HepG2 (cell line): Measurements from ENCODE around the gene PLA2G4A. TPM values are rescaled to one million over a fixed set of nuclear protein-coding genes. Genes with fewer than 3 reads are reported as not detected.

Experiments used
- ATAC-seq: fragments of 200-7000 bp; cut with Tn5 transposase; 3 replicates; pipeline ENCODE4 v1.9.1; 2020; ENCODE audit warnings: mild to moderate bottlenecking, moderate library complexity
- BruUV-seq: library from RNA; stranded (reverse); fragments of 400-500 nt; replicated peaks from 2 replicates; lab custom pipeline; 2021; lab: Mats Ljungman, UMichigan
- CTCF ChIA-PET: fragments of 300-600 bp; formaldehyde crosslinking; extraction: SDS; loops from one replicate; lab custom pipeline; 2021; ENCODE audit warnings: low total read pairs, inconsistent platforms, low intra/inter-chr PET ratio; lab: Yijun Ruan, JAX
- POLR2A ChIA-PET: fragments of 350-600 bp; sonication (Branson Sonifier 250); formaldehyde crosslinking; loops from one replicate; lab custom pipeline; 2020; ENCODE audit warnings: antibody characterized with exemption, inconsistent platforms; lab: Yijun Ruan, JAX
- DNase-seq: peaks from one replicate; pipeline ENCODE4 v3.0.0-alpha.2; 2015; ENCODE audit warnings: low spot score
- FAIRE-seq: peaks from 3 replicates; lab custom pipeline; 2011; peaks lifted over from hg19 to GRCh38; lab: Jason Lieb, UNC
- H2AFZ ChIP-seq: one replicate; pipeline ENCODE4 v1.6.1; 2011; ENCODE audit warnings: low read length, inconsistent platforms
- H3K27ac ChIP-seq: fragments of 300-600 bp; 3 replicates; pipeline ENCODE4 v1.8.0; 2011; ENCODE audit warnings: mixed run types, mild to moderate bottlenecking, mixed read lengths, low read length, inconsistent platforms; ENCODE audit not compliant: insufficient read depth; ENCODE audit errors: extremely low read length
- H3K27me3 ChIP-seq, 2 experiments: fragments of 200-600 bp in 1 of 2; 2 replicates in 1 of 2; 3 replicates in 1 of 2; pipeline versions ENCODE4 v1.6.0 to v1.8.0; 2011; ENCODE audit warnings: low read length in 2 of 2, mild to moderate bottlenecking in 2 of 2, moderate library complexity in 2 of 2, inconsistent platforms in 1 of 2; ENCODE audit not compliant: insufficient read depth in 2 of 2, control insufficient read depth in 1 of 2
- H3K36me3 ChIP-seq, 2 experiments: fragments of 200-600 bp in 1 of 2; replicated peaks in 1 of 2; 2 replicates in 1 of 2; 3 replicates in 1 of 2; pipeline versions ENCODE4 v1.5.1 to v1.8.0; 2011; ENCODE audit warnings: low read length in 2 of 2, inconsistent platforms in 1 of 2; ENCODE audit not compliant: insufficient read depth in 2 of 2, control insufficient read depth in 1 of 2
- H3K4me1 ChIP-seq: 2 replicates; pipeline ENCODE4 v1.5.1; 2012; ENCODE audit warnings: low read length, inconsistent platforms; ENCODE audit not compliant: insufficient read depth
- H3K4me2 ChIP-seq: 2 replicates; pipeline ENCODE4 v1.6.0; 2011; ENCODE audit warnings: low read depth, low read length, inconsistent platforms
- H3K4me3 ChIP-seq, 3 experiments: fragments of 200-600 bp in 1 of 3; sonication (generic), shearing (Covaris generic) in 1 of 3; replicated peaks in 1 of 3; 2 replicates each; pipeline ENCODE4 v1.5.1; 2011 to 2016; ENCODE audit warnings: low read length in 3 of 3, inconsistent platforms in 2 of 3, low read depth in 2 of 3, mild to moderate bottlenecking in 2 of 3, control low read depth in 1 of 3, mixed read lengths in 1 of 3; ENCODE audit not compliant: insufficient read depth in 1 of 3
- H3K79me2 ChIP-seq: one replicate; pipeline ENCODE4 v1.6.1; 2011; ENCODE audit warnings: low read length, inconsistent platforms; ENCODE audit not compliant: insufficient read depth
- H3K9ac ChIP-seq: 2 replicates; pipeline ENCODE4 v1.6.0; 2011; ENCODE audit warnings: mild to moderate bottlenecking, low read depth, low read length, inconsistent platforms; ENCODE audit not compliant: insufficient read depth
- H3K9me3 ChIP-seq: 2 replicates; pipeline ENCODE4 v1.5.1; 2012; ENCODE audit warnings: mild to moderate bottlenecking, low read length
- H4K20me1 ChIP-seq: 2 replicates; pipeline ENCODE4 v1.6.0; 2011; ENCODE audit warnings: inconsistent platforms, mild to moderate bottlenecking, low read length, moderate library complexity; ENCODE audit not compliant: insufficient read depth
- CHD2 ChIP-seq: IDR thresholded peaks from 2 replicates; pipeline ENCODE4 v1.6.1; 2011; ENCODE audit warnings: low read depth, low read length, improper control_type of control experiment
- GFI1 ChIP-seq: sonication (generic); formaldehyde crosslinking; IDR thresholded peaks from 2 replicates; pipeline ENCODE4 v1.5.0; 2020; ENCODE audit warnings: missing genetic modification reagents, mild to moderate bottlenecking, borderline replicate concordance
- IKZF1 ChIP-seq: fragments of 450-650 bp; IDR thresholded peaks from 2 replicates; pipeline ENCODE4 v1.7.1; 2016
- IKZF4 ChIP-seq: sonication (generic); formaldehyde crosslinking; IDR thresholded peaks from 2 replicates; pipeline ENCODE4 v1.5.1; 2020; ENCODE audit warnings: borderline replicate concordance, mild to moderate bottlenecking, low read depth, missing genetic modification reagents; ENCODE audit errors: not compliant biosample characterization
- KAT2B ChIP-seq: fragments of 150-350 bp; IDR thresholded peaks from 2 replicates; pipeline ENCODE4 v1.6.1; 2014; ENCODE audit warnings: low read depth, low read length, borderline replicate concordance
- NBN ChIP-seq: fragments of 450-650 bp; conservative IDR thresholded peaks from 2 replicates; pipeline ENCODE4 v1.6.1; 2017
- RORA ChIP-seq: sonication (generic); formaldehyde crosslinking; IDR thresholded peaks from 2 replicates; pipeline ENCODE4 v1.5.0; 2020; ENCODE audit warnings: mild to moderate bottlenecking, missing genetic modification reagents, moderate library complexity
- SIX4 ChIP-seq: sonication (generic); formaldehyde crosslinking; IDR thresholded peaks from 2 replicates; pipeline ENCODE4 v1.4.0; 2020; ENCODE audit warnings: missing genetic modification reagents
- SUZ12 ChIP-seq: fragments of 150-350 bp; IDR thresholded peaks from 2 replicates; pipeline ENCODE4 v1.6.1; 2014; ENCODE audit warnings: low read depth, low read length
- TEAD3 ChIP-seq: optimal IDR thresholded peaks from 2 replicates; pipeline ENCODE3; 2016; ENCODE audit warnings: borderline replicate concordance
- ZNF10 ChIP-seq: sonication (generic); formaldehyde crosslinking; IDR thresholded peaks from 2 replicates; pipeline ENCODE4 v1.4.0; 2020; ENCODE audit warnings: mild to moderate bottlenecking, low read depth, missing genetic modification reagents, borderline replicate concordance
- WGBS: methylation state at CpG from one replicate; pipeline ENCODE4 v1.1.6; 2017; ENCODE audit warnings: low lambda C conversion rate; 5-methylcytosine and 5-hydroxymethylcytosine counted together
- in situ Hi-C: cut with HindIII; loops from 2 replicates; pipeline ENCODE4 v1.10.0; 2017; ENCODE audit warnings: low pct_unique_long_range_greater_than_20kb; ENCODE audit not compliant: extremely low pct_ligation_motif_present
- intact Hi-C: fragments of 100-400 bp; cut with micrococcal nuclease; formaldehyde crosslinking; loops from one replicate; pipeline ENCODE4 v1.10.0; 2022; ENCODE audit not compliant: unreplicated experiment
- polyA plus RNA-seq, 8 experiments: library from polyadenylated mRNA; depleted of rRNA in 3 of 8; stranded (reverse) in 7 of 8; unstranded in 1 of 8; fragments of >200 nt; fragmentation: Illumina TruSeq in 4 of 8; extraction: Trizol in 4 of 8; gene quantifications; 2 replicates each; pipeline versions ENCODE4 v1.2.1 to v1.2.3, GENCODE V29; 2011 to 2016; ENCODE audit warnings: low read depth in 4 of 8, missing spikeins in 1 of 8, mixed read lengths in 1 of 8; ENCODE audit not compliant: insufficient read depth in 1 of 8
- total RNA-seq, 5 experiments: library from RNA; depleted of rRNA; stranded (reverse); fragments of >200 nt; fragmentation: Illumina TruSeq; extraction: Trizol; gene quantifications; 2 replicates each; pipeline ENCODE4 v1.2.3, GENCODE V29; 2016; ENCODE audit warnings: low read depth in 1 of 5
- TF ChIP-seq, protein P1 (sequence below): fragments of 450-650 bp; IDR thresholded peaks from 2 replicates; pipeline ENCODE4 v1.6.1; 2017; ENCODE audit warnings: mild to moderate bottlenecking
- TF ChIP-seq, protein P2 (sequence below), 2 experiments: sonication (generic) in 1 of 2; formaldehyde crosslinking in 1 of 2; IDR thresholded peaks; 2 replicates each; pipeline versions ENCODE4 v1.4.0 to v1.6.1; 2016 to 2020; ENCODE audit warnings: borderline replicate concordance in 1 of 2, low read depth in 1 of 2, mild to moderate bottlenecking in 1 of 2, missing genetic modification reagents in 1 of 2
- TF ChIP-seq, protein P3 (sequence below): IDR thresholded peaks from 2 replicates; pipeline ENCODE4 v1.6.1; 2018; ENCODE audit warnings: missing genetic modification reagents, mild to moderate bottlenecking, missing compliant biosample characterization
- TF ChIP-seq, protein P4 (sequence below): sonication (generic); formaldehyde crosslinking; IDR thresholded peaks from 2 replicates; pipeline ENCODE4 v1.8.1; 2022; ENCODE audit warnings: mild to moderate bottlenecking, missing genetic modification reagents
- TF ChIP-seq, protein P5 (sequence below): sonication (generic); formaldehyde crosslinking; IDR thresholded peaks from 2 replicates; pipeline ENCODE4 v1.4.0; 2020; ENCODE audit warnings: mild to moderate bottlenecking, missing genetic modification reagents

Gene PLA2G4A
- total and polyA plus RNA-seq, 2 of the 13 experiments (the other 11 are each of a cell fraction or from before 2014, with no cell fraction given): not detected

DNA sequence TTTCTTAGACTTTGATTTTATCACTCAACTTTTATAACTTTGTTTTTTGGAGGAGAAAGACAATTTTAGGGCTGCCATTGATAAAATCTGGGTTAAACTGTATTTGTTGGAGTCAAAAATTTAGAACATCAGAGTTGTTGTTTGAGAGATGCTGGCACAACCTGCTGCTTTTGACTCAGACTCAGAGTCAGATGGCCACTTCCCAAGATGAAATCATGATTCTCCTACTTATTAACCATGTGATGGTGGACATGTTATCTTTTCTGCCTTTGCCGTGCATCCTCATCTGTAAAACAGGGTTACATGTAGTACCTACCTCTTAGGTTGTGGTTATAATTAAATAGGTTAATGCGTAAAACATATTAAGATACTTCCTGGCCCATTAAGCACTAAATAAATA lies 71.2 kb downstream of the PLA2G4A start:
- no peaks in the 10 kb centered on the region for H3K36me3 ChIP-seq
- H3K27ac ChIP-seq: no peak overlapping the region
- intact Hi-C loops: no loop called here
- no TSS peak for BruUV-seq
- 53% methylated on average over 2 of the region's 2 CpGs for WGBS
- H3K9me3 ChIP-seq: no peaks in the 10 kb centered on the region
- in situ Hi-C loops: no loop called here
- H3K4me3 ChIP-seq: no peak overlapping the region
- no peak for TF ChIP-seq GFI1 (CRISPR knock-in tag)
- TF ChIP-seq IKZF1: no peak
- TF ChIP-seq, protein P1, sequence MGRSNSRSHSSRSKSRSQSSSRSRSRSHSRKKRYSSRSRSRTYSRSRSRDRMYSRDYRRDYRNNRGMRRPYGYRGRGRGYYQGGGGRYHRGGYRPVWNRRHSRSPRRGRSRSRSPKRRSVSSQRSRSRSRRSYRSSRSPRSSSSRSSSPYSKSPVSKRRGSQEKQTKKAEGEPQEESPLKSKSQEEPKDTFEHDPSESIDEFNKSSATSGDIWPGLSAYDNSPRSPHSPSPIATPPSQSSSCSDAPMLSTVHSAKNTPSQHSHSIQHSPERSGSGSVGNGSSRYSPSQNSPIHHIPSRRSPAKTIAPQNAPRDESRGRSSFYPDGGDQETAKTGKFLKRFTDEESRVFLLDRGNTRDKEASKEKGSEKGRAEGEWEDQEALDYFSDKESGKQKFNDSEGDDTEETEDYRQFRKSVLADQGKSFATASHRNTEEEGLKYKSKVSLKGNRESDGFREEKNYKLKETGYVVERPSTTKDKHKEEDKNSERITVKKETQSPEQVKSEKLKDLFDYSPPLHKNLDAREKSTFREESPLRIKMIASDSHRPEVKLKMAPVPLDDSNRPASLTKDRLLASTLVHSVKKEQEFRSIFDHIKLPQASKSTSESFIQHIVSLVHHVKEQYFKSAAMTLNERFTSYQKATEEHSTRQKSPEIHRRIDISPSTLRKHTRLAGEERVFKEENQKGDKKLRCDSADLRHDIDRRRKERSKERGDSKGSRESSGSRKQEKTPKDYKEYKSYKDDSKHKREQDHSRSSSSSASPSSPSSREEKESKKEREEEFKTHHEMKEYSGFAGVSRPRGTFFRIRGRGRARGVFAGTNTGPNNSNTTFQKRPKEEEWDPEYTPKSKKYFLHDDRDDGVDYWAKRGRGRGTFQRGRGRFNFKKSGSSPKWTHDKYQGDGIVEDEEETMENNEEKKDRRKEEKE: no peak
- no peak for TF ChIP-seq NBN
- TF ChIP-seq, protein P2, sequence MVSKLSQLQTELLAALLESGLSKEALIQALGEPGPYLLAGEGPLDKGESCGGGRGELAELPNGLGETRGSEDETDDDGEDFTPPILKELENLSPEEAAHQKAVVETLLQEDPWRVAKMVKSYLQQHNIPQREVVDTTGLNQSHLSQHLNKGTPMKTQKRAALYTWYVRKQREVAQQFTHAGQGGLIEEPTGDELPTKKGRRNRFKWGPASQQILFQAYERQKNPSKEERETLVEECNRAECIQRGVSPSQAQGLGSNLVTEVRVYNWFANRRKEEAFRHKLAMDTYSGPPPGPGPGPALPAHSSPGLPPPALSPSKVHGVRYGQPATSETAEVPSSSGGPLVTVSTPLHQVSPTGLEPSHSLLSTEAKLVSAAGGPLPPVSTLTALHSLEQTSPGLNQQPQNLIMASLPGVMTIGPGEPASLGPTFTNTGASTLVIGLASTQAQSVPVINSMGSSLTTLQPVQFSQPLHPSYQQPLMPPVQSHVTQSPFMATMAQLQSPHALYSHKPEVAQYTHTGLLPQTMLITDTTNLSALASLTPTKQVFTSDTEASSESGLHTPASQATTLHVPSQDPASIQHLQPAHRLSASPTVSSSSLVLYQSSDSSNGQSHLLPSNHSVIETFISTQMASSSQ (IDR thresholded peaks at IDR 0.05; ENCODE audit: low read depth): no peak
- TF ChIP-seq, protein P2 (CRISPR knock-in tag; IDR thresholded peaks at IDR 0.05; ENCODE audit: borderline replicate concordance): no peak
- TF ChIP-seq RORA (CRISPR knock-in tag): no peak
- TF ChIP-seq, protein P3, sequence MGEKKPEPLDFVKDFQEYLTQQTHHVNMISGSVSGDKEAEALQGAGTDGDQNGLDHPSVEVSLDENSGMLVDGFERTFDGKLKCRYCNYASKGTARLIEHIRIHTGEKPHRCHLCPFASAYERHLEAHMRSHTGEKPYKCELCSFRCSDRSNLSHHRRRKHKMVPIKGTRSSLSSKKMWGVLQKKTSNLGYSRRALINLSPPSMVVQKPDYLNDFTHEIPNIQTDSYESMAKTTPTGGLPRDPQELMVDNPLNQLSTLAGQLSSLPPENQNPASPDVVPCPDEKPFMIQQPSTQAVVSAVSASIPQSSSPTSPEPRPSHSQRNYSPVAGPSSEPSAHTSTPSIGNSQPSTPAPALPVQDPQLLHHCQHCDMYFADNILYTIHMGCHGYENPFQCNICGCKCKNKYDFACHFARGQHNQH (CRISPR knock-in tag): no peak
- TF ChIP-seq CHD2: no peak
- TF ChIP-seq, protein P4, sequence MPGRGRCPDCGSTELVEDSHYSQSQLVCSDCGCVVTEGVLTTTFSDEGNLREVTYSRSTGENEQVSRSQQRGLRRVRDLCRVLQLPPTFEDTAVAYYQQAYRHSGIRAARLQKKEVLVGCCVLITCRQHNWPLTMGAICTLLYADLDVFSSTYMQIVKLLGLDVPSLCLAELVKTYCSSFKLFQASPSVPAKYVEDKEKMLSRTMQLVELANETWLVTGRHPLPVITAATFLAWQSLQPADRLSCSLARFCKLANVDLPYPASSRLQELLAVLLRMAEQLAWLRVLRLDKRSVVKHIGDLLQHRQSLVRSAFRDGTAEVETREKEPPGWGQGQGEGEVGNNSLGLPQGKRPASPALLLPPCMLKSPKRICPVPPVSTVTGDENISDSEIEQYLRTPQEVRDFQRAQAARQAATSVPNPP (CRISPR knock-in tag): no peak
- TF ChIP-seq, protein P5, sequence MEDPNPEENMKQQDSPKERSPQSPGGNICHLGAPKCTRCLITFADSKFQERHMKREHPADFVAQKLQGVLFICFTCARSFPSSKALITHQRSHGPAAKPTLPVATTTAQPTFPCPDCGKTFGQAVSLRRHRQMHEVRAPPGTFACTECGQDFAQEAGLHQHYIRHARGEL (CRISPR knock-in tag): no peak
- TF ChIP-seq TEAD3: no peak
- no peak for TF ChIP-seq SIX4 (CRISPR knock-in tag)
- no peak for TF ChIP-seq IKZF4 (CRISPR knock-in tag)
- no peak for TF ChIP-seq SUZ12
- no peak for TF ChIP-seq KAT2B
- TF ChIP-seq ZNF10 (CRISPR knock-in tag): no peak
- POLR2A ChIA-PET: no interaction called here
- H4K20me1 ChIP-seq: no peaks in the 10 kb centered on the region
- no peak overlapping the region for H3K4me2 ChIP-seq
- CTCF ChIA-PET: no interaction called here
- H3K27me3 ChIP-seq: no peaks in the 10 kb centered on the region; a peak in 1 of 5 replicates
- DNase-seq (no peak), FAIRE-seq (no peak), ATAC-seq (no peak)
- no peak overlapping the region for H2AFZ ChIP-seq
- no peaks in the 10 kb centered on the region for H3K79me2 ChIP-seq
- H3K4me1 ChIP-seq: no peaks in the 10 kb centered on the region
- no peak overlapping the region for H3K9ac ChIP-seq
